HG03460 (cell line): ENCODE results near the gene UVRAG.

Experiments used
- ATAC-seq: cut with Tn5 transposase; IDR thresholded peaks from one replicate; pipeline ENCODE4 v1.9.1; 2021; ENCODE audit not compliant: unreplicated experiment

Gene UVRAG

GRCh38 chr11:76157891-76158290 is 342.9 kb downstream of the UVRAG start:
- no peak for ATAC-seq

- ATAC-seq, result no peak
These were observed 343.6 kb downstream of the UVRAG start for GRCh38 chr11:76158394-76159302.

GRCh38 chr11:76159303-76159937 is 344.4 kb downstream of the UVRAG start:
- ATAC-seq, result no peak

GRCh38 chr11:76159983-76160661 is 345.1 kb downstream of the UVRAG start:
- ATAC-seq, result no peak

- ATAC-seq, result no peak
These were observed 345.8 kb downstream of the UVRAG start for GRCh38 chr11:76160856-76161255.

- ATAC-seq, result no peak
These were observed 346.4 kb downstream of the UVRAG start for GRCh38 chr11:76161261-76161961.

- no peak for ATAC-seq
These were observed 347.6 kb downstream of the UVRAG start for GRCh38 chr11:76162336-76163288.

- ATAC-seq, result no peak
These were observed 348.4 kb downstream of the UVRAG start for GRCh38 chr11:76163289-76163880.

GRCh38 chr11:76164081-76164480 is 349.1 kb downstream of the UVRAG start:
- ATAC-seq, result no peak

- no peak for ATAC-seq
These were observed 350.1 kb downstream of the UVRAG start for GRCh38 chr11:76164861-76165751.

GRCh38 chr11:76166314-76166713 is 351.3 kb downstream of the UVRAG start:
- peak; percentile 51 for ATAC-seq

- no peak for ATAC-seq
These were observed 352.6 kb downstream of the UVRAG start for GRCh38 chr11:76167590-76167989.

GRCh38 chr11:76169473-76169896 is 354.5 kb downstream of the UVRAG start:
- no peak for ATAC-seq

- ATAC-seq, result no peak
These were observed 355.5 kb downstream of the UVRAG start for GRCh38 chr11:76170468-76170867.

GRCh38 chr11:76172583-76172982 is 357.6 kb downstream of the UVRAG start:
- ATAC-seq, result no peak

GRCh38 chr11:76173663-76174062 is 358.7 kb downstream of the UVRAG start:
- no peak for ATAC-seq

- ATAC-seq, result no peak
These were observed 359.3 kb downstream of the UVRAG start for GRCh38 chr11:76174330-76174729.

- no peak for ATAC-seq
These were observed 360.8 kb downstream of the UVRAG start for GRCh38 chr11:76175783-76176182.

GRCh38 chr11:76176463-76176862 is 361.5 kb downstream of the UVRAG start:
- no peak for ATAC-seq
